Islet of Langerhans (tissue), 1 donor: ENCODE measurements around the gene RELN.

Experiments used
- FAIRE-seq: peaks from one replicate; lab custom pipeline; 2011; peaks lifted over from hg19 to GRCh38; lab: Jason Lieb, UNC

RELN gene

GRCh38 chr7:103715376-103716120, 273.9 kb downstream of the RELN start:
- no peak for FAIRE-seq

GRCh38 chr7:103714376-103714927, 275.0 kb downstream of the RELN start:
- FAIRE-seq = no peak

- FAIRE-seq = no peak
Observed at GRCh38 chr7:103712991-103713778, 276.3 kb downstream of the RELN start.

- no peak for FAIRE-seq
Observed at GRCh38 chr7:103711413-103711812, 278.0 kb downstream of the RELN start.

GRCh38 chr7:103710247-103710646, 279.2 kb downstream of the RELN start:
- no peak for FAIRE-seq

- no peak for FAIRE-seq
Observed at GRCh38 chr7:103706805-103707204, 282.7 kb downstream of the RELN start.

- FAIRE-seq = no peak
Observed at GRCh38 chr7:103705542-103705941, 283.9 kb downstream of the RELN start.

- FAIRE-seq = no peak
Observed at GRCh38 chr7:103704701-103705100, 284.8 kb downstream of the RELN start.

GRCh38 chr7:103702982-103703381, 286.5 kb downstream of the RELN start:
- no peak for FAIRE-seq

- FAIRE-seq = no peak
Observed at GRCh38 chr7:103702454-103702853, 287.0 kb downstream of the RELN start.

- FAIRE-seq = no peak
Observed at GRCh38 chr7:103699032-103699431, 290.4 kb downstream of the RELN start.

- no peak for FAIRE-seq
Observed at GRCh38 chr7:103698064-103698463, 291.4 kb downstream of the RELN start.

- no peak for FAIRE-seq
Observed at GRCh38 chr7:103695521-103695920, 293.9 kb downstream of the RELN start.

- FAIRE-seq = no peak
Observed at GRCh38 chr7:103694304-103694703, 295.2 kb downstream of the RELN start.

GRCh38 chr7:103691291-103691690, 298.2 kb downstream of the RELN start:
- FAIRE-seq = no peak

- no peak for FAIRE-seq
Observed at GRCh38 chr7:103690242-103690974, 299.1 kb downstream of the RELN start.

- no peak for FAIRE-seq
Observed at GRCh38 chr7:103689255-103689654, 300.2 kb downstream of the RELN start.

- no peak for FAIRE-seq
Observed at GRCh38 chr7:103687951-103688350, 301.5 kb downstream of the RELN start.

GRCh38 chr7:103687272-103687671, 302.2 kb downstream of the RELN start:
- no peak for FAIRE-seq

GRCh38 chr7:103686763-103687162, 302.7 kb downstream of the RELN start:
- peak; percentile 55 for FAIRE-seq

GRCh38 chr7:103686064-103686463, 303.4 kb downstream of the RELN start:
- FAIRE-seq = no peak

- peak; percentile 65 for FAIRE-seq
Observed at GRCh38 chr7:103685646-103686045, 303.8 kb downstream of the RELN start.

- no peak for FAIRE-seq
Observed at GRCh38 chr7:103683348-103683747, 306.1 kb downstream of the RELN start.
